Mammary epithelial cell (primary cell): ENCODE data around the gene KRT77.

Experiments
- EZH2 ChIP-seq: IDR thresholded peaks from 2 replicates; pipeline ENCODE4 v1.6.1; 2012; ENCODE audit warnings: low read length, inconsistent platforms, borderline replicate concordance
- TF ChIP-seq, protein P1 (sequence below), 2 donors: IDR thresholded peaks in 1 of 2; conservative IDR thresholded peaks in 1 of 2; 2 replicates each; pipeline ENCODE4 v1.5.1; 2011 to 2012; ENCODE audit warnings: inconsistent platforms in 2 of 2, low read length in 2 of 2, mild to moderate bottlenecking in 2 of 2, control low read depth in 1 of 2, low read depth in 1 of 2; ENCODE audit not compliant: insufficient read depth in 1 of 2; ENCODE audit errors: extremely low read depth in 1 of 2

DNA sequence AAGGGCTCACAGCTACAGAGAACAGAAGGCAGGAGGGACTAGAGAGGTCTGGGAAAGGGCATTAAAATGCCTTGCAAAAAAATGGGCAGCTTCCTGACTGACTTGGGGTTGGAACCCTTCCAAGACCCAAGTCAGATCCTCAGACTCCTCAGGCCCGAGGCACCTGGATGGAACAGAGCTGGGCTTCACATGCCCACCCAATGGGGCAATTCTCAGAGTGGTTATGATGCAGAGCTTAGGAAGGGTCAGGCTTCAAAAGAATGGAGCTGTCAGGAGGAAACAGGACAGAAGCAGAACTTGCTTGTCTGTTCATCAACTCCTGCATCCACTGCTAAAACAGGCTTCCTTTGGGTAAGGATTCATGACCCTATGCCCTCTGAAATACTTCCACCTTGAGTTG, 13.4 kb downstream of the KRT77 start:
- TF ChIP-seq, protein P1, sequence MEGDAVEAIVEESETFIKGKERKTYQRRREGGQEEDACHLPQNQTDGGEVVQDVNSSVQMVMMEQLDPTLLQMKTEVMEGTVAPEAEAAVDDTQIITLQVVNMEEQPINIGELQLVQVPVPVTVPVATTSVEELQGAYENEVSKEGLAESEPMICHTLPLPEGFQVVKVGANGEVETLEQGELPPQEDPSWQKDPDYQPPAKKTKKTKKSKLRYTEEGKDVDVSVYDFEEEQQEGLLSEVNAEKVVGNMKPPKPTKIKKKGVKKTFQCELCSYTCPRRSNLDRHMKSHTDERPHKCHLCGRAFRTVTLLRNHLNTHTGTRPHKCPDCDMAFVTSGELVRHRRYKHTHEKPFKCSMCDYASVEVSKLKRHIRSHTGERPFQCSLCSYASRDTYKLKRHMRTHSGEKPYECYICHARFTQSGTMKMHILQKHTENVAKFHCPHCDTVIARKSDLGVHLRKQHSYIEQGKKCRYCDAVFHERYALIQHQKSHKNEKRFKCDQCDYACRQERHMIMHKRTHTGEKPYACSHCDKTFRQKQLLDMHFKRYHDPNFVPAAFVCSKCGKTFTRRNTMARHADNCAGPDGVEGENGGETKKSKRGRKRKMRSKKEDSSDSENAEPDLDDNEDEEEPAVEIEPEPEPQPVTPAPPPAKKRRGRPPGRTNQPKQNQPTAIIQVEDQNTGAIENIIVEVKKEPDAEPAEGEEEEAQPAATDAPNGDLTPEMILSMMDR (conservative IDR thresholded peaks at IDR 0.05 in 1 of 2, IDR thresholded peaks at IDR 0.05 in 1 of 2; ENCODE audit: extremely low read depth in 1 of 2, insufficient read depth in 1 of 2, low read depth in 1 of 2, low read length in 2 of 2): no peak
- no peak for TF ChIP-seq EZH2
